GM21717 (cell line): ENCODE data around the gene CREB3L1.

ENCODE experiments used
- ATAC-seq: cut with Tn5 transposase; IDR thresholded peaks from one replicate; pipeline ENCODE4 v1.9.1; 2021; ENCODE audit warnings: mild to moderate bottlenecking, moderate library complexity; ENCODE audit not compliant: unreplicated experiment

The CREB3L1 gene, protein sequence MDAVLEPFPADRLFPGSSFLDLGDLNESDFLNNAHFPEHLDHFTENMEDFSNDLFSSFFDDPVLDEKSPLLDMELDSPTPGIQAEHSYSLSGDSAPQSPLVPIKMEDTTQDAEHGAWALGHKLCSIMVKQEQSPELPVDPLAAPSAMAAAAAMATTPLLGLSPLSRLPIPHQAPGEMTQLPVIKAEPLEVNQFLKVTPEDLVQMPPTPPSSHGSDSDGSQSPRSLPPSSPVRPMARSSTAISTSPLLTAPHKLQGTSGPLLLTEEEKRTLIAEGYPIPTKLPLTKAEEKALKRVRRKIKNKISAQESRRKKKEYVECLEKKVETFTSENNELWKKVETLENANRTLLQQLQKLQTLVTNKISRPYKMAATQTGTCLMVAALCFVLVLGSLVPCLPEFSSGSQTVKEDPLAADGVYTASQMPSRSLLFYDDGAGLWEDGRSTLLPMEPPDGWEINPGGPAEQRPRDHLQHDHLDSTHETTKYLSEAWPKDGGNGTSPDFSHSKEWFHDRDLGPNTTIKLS

DNA sequence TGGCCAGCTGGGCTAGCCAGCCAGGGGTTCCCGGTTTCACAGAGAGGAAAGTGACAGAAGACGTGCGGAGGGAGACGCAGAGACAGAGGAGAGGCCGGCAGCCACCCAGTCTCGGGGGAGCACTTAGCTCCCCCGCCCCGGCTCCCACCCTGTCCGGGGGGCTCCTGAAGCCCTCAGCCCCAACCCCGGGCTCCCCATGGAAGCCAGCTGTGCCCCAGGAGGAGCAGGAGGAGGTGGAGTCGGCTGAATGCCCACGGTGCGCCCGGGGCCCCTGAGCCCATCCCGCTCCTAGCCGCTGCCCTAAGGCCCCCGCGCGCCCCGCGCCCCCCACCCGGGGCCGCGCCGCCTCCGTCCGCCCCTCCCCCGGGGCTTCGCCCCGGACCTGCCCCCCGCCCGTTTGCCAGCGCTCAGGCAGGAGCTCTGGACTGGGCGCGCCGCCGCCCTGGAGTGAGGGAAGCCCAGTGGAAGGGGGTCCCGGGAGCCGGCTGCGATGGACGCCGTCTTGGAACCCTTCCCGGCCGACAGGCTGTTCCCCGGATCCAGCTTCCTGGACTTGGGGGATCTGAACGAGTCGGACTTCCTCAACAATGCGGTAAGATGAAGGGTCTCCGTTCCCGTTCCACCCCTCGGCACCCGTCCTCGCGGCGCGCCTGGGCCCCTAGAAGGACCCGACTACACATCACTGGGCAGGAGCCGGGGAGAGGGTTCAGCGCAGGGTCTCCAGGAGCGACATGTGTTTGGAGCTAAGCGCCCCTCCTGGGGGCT lies at the start of gene CREB3L1:
CREB3L1 (plus strand) TSS at position 41 of the 765 bp plus-strand sequence; CDS start at position 491, 450 bp downstream.
- ATAC-seq: peak; percentile 46

DNA sequence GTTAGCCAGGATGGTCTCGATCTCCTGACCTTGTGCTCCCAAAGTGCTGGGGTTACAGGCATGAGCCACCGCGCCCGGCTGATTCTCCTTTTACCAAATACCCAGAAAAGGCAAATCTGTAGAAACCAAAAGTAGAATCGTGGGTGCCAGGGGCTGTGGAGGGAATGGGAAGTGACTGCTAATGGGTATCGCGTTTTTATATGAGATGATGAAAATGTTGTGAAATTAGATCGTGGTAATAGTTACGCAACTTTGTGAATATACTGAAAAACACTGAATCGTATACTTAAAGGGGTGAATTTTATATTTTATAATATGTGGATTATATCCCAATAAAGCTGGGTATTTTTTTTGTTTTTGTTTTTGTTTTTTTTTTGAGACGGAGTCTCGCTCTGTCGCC lies 48.2 kb upstream of the CREB3L1 start:
- no peak for ATAC-seq

DNA sequence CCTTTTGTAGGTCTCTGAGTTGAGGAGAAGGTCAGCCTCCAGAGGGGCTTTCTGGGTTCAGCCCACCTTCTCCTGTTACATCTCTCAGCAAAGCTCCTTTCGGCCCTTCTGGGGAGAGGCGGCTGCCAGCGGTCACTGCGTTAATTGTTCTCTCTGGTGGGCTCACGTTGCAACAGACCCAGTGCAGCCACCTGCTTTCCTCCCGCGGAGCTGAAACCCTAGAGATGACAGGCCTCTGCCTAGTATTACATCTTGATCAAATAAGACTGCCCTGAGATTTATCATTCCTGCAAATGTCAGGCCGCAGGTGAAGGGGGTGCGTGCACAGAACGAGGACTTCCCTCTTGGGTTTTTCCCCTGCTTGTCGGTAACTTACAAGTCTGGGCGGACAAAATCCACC lies 43.2 kb upstream of the CREB3L1 start:
- no peak for ATAC-seq

DNA sequence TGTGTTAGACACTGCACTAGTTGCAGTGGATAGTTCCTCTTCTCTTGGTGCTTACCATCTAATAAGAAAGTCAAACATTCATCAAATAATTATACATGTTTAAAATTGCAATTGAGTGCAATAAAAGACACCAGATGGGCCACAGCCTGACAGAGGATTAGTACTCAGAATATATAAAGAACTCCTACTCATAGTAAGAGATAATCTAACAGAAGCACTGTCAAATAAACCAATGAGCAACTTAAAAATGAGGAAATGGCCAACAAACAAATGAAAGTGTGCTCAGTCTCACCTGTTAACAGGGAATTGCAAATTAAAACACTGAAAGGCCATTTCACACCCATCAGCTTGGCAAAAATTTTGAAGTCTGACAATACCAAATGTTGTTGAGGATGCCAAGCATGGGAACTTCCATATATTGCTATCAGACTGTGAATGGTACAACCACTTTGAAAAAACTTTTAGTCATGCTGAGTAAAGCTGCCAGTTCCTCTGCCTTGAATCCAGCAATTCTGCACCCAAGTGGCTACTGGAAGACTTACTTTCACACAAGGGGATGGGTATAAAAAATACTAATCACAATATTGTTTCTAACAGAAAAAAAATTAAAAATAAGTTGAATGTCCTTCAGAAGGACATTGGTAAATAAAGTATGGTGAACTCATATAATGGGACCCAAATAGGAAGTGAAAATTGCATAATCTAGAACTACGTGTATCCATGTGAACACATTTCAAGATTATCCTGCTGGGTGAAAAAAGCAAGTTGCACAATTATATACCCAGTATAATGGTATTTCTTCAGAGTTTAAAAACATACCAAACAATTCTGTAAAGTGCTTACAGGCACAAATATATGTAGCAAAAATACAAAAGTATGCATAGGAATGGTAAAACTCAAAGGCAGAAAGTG lies 41.4 kb upstream of the CREB3L1 start:
- no peak for ATAC-seq

DNA sequence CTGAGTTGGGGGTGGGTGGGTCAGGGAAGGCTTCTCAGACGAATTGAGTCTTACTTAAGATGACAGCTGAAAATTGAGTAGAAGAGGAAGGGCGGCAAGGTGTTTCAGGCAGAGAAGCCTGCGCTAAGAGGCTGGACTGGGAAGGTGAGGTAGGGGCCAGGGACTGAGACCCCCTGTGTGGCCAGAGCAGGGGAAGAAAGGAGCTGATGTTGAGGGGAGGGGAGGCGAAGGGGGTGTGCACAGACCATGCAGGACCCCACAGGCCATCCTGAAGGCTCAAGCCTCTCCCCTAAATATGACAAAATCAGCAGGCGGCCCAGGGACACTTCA lies 40.6 kb upstream of the CREB3L1 start:
- ATAC-seq: no peak

DNA sequence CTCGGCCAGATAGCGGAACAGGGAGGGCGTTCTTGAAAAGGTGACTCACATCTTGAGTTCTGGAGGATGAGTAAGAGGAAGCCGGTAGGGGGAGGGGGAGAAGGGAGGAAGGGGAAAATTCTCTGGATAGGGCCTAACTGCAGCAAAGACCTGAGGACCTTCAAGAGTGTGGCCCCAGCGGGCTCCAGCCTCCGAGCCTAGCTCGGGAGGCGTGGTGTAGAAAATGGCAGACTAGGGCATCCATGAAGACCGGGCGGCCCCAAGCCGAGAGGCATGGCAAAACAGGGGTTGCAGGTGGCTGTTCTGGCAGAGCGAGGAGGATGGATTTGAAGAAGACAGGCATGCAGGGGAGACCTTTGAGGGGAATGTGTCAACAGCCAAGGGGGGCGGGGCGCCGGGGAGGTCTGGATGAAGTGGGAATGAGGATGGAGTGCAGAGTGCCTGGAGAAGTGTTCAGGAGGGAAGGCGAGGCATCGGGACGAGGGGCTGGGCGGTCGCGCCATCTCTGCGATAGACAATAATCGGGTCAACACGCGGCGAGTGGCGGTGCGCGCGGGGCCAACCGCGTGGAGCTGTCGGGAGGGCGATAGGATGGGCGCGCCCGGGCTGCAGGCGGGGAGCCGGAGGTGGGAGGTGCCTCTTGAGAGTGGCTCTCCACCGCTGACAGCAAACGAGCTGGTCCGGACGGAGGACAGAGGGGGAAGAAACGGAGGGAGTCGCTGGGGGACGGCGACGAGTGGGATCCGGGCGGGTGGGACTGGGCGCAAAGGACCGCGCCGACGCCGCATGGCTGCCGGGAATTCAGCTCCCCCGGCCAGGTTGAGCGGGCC lies 40.0 kb upstream of the CREB3L1 start:
- no peak for ATAC-seq

DNA sequence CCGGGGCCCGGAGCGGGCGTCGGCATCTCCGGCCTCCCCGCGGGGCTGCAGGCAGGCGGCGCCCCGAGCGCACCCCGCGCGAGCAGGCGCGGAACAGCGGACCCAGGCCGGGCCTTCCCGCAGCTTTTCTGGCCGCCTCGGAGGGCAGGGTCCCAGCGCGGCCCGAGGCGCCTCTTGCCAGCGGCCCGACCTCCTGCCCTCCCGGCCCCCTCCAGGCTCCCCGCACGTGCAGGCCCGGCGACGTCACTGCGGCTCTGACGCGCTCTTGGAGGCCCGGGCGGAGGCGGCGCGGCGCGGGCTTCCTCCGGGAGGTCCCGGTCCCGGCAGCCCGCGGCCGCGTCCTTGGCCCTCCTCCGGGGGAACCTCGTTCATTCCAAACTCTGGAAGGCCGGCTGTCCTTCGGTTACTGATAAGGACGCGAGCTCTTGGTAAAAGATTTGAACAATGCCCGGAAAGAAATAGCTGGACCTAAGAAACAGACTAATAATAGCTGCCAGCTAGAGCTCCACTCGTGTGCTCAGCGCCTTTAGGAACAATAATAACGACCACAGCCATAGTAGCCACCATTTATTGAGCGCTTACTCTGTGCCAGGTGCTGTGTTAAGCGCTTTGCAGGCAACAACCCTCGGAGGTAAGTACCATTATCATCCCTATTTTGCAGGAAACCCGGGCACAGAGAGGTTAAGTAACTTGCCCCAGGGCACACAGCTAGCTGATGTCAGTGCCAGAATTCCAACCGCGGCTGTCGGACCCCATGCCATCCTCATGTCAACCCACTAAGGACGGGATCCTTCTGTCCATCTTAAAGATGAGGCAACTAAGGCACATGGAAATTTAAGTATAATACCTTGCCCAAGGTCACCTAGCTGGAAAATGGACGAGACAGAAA lies 39.1 kb upstream of the CREB3L1 start:
- ATAC-seq: no peak

DNA sequence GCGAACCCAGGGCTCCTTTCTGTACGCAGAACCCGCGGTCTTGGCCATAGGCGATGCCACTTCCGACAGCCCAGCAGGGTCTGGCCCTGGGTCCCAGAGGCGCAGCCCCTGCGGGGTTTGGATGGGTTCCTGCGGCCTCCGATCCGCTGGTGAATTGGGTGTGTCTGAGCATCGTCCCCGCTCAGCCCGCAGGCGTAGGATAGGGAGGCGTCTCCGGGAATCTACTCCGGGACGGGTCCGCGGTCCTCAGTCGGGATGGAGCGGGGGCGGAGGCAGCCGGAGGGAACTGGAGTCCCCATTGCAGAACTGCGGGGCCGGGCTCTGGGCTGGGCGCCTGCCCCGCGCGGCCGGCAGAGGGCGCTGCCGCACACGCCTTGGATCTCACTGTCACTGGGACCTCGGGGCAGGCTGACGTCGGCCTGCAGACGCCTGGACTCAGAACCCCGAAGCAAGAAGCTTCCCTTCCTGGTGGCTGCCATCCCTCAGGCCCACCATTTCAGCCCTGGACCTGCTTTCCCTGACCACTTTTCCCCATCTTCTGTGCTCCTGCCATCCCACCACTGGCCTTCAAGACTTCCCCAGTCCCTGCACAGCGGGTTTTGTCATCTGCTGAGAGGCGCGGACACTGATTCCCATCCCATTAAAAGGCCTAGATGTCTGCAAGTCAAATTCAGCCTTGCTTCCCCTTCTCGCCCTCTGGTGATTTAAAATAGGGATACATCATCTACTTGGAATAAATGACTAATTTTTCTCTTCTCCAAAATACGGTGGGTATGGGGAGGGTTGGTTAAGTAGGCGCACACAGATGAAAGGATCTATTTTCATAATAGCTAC lies 38.3 kb upstream of the CREB3L1 start:
- peak; percentile 58 for ATAC-seq

DNA sequence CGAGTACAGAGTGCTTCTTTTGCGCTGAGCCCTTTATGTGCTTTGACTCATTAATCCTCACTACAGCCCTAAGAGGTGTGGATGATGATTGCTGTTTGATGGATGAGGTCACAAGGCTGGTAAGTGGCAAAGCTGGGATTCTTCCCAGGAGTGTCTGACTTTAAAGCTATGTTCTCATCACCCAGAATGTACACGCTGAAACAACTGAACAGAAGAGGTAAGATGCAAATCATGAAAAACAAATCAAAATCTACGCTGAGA lies 37.7 kb upstream of the CREB3L1 start:
- no peak for ATAC-seq

DNA sequence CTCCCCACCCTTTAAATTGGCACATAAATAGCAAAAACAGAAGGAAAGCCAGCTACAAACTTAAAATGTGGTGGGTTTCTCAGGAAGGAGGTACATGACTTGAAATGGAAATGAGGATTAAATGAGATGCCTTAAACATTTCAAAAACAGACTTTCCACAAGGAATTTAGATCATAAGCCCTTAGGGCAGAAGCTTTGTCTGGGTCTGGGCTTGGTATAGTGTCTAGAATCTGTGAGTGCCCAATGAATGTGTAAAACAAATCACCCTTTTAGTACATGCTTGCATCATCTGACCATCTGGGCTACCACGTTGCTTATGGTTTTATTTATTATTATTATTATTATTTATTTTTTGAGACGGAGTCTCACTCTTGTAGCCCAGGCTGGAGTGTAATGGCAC lies 37.1 kb upstream of the CREB3L1 start:
- no peak for ATAC-seq

DNA sequence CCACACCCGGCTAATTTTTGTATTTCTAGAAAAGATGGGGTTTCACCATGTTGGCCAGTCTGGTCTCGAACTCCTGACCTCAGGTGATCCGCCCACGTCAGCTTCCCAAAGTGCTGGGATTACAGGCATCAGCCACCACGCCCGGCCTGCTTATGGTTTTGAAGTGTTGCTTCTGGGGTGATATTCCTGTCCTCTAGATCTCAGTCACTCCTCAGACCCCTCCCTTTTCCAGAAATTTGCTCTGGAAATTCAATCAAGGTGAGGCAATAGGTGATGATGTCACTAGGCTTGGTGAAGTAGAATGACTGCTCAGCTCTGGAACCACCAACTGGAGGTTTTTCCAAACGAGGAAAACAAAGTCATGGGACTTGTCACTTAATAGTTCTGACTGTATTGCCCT lies 36.6 kb upstream of the CREB3L1 start:
- ATAC-seq: no peak

DNA sequence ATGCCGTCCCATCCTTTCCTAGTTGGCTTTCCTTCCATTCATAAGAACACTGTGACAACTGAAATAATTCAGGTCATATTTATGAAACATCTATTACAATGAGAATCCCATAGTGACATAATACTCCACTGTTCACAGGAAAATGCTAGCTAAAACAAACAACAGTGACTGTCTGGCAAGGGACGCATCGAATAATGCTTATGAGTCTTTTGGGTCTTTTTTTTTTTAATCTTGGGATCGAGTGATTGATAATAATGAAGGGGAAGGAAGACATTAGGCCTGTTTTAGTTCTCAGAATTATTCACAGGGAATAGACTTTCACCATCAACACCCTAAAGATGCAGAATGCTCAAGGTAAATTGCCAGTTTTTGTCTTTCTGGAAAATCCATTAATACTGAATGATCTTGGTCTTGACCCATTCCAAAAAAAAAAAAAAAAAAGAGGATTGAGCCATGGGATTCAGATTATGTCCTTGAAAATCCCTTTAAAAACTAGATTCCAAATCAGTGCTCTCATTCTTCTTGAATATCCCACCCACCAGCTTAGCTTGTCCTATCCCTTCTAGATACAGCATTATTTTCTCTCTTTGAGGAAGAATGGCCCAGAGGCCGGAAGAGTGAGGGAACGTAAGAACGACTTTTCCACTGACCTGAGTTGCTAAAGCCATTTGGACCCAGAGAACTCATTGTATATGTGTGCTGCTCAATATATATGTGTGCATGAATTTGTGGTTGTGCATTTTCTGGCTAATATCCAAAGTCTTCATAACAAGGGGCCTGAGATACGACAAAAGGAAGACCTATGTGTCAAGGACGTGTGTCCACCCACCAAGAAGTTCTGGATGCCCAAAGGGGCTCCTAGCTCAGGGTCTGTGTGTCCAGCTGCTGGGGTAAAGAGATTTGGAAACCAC lies 35.2 kb upstream of the CREB3L1 start:
- no peak for ATAC-seq

DNA sequence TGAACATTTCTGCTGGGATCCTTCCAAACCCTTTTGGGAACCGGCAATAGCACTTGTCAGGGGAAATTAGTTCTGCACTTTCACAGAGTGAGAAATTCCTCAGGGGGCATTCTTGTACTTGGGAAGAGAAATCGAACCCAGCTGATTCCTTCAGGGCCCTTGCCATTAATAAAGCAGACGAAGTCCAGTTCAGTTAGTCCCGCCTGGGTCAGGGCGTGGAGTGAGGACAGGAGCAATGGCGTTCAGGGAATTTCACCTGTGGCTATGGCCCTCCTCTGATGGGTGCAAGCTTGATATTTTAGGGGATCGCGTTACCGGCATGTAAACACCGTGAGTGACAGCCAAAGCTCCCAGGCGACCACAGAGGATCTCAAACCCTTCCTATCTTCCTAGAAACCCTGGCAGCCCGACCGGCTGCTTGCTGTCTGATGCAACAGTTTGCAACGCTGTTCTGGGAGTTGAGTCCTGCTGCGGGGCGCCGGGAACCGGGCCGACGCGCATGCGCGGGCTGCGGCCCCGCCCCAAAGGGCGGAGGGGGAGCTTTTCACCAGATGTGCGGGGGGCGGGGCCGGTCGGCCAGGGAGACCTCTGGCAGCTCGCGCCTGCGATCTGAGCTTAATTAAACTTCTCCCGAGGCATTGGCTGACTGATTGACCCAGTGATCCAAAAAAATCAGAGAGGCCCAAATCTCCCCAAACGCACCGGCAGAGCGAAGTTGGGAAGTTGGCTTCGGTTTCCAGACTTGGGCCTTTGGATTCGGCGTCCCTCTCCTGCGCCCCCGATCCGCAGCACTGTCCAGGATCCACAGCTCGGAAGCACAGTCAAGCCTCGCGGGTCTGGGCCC lies 34.3 kb upstream of the CREB3L1 start:
- peak; percentile 59 for ATAC-seq

DNA sequence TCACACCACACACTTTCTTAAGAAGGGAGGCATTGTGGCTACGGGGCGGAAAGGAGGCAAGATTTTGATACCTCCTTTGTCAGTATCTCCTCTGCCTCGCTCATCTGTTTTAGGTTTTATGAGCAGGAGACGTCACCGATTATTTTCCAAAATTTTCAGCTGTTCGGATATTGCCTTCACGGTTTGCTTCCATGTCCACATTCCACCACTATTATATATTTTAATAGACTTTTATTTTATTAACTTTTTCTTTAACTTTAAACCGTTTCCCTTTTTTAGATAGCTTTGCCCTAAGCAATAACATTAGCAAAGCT lies 33.7 kb upstream of the CREB3L1 start:
- ATAC-seq: no peak

DNA sequence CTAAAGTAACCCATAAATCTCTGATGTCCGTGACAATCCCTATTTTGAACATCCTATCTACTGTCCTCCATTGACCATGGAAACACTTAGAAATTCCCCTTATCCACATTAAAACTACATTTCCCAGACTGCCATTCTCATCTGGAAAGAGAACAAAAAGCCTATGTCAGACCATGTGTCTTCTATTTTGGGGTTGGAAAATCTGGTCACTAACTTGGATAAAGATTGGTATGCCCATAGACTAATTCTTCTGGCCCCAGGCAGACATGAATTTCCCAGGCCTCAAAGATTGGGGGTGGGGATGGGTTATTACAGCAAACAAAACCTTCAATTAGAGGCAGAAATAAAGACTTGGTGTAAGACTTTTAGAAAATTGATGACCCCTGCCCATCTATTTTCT lies 30.9 kb upstream of the CREB3L1 start:
- no peak for ATAC-seq

DNA sequence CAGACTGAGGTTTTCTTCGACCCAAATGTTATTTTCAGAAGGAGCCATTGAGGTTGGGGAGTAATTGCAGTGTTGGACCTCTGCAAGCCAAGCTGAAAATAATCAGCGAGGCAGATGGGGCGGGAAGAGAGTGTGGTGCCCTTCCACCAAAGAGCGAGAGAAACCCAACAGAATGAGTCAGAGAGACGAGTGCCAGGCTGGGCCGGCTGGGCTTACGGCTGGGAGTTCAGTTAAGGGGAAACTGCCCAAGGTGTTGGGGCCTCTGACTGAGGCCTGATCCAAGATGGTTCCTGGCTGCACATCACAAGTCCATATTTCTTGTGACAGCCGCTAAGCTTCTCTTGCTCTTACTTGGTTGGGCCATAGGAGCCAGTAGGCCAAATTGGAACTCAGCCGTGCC lies 30.4 kb upstream of the CREB3L1 start:
- no peak for ATAC-seq

DNA sequence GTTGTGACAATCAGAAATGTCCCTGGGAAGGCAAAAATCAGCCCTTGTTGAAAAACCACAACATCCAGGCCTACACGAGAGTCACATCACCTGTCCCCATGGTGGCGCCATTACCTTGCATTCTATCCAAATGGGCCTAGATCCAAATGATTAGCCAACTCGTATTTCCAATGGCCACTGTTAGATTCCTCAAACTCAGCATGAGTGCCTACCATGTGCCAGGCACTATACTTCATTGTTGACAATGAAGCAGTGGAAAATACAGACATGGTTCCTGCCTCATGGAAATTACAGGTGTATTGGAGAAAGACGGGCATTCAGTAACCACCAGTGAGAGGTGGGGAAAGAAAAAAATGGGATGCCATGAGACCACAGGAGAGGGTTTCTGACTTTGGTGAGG lies 29.8 kb upstream of the CREB3L1 start:
- no peak for ATAC-seq
